ENCODE data around the gene AADACL2. TPM values are rescaled to one million over a fixed set of nuclear protein-coding genes. Genes with fewer than 3 reads are reported as not detected.

Gene AADACL2
- not detected in 5 replicates for total RNA-seq (2022; extraction: Qiagen RNA extraction)

GRCh38 chr3:151733613-151734012 is at the start of gene AADACL2:
AADACL2 (plus strand) TSS chr3:151733927; CDS start chr3:151734036, 109 bp downstream.

Other genes with a start within 250 kb of the AADACL2 start
- 16.4 to 19.6 TPM (median 17.9 TPM) in 5 replicates for gene AADAC, start 80.2 kb downstream of the AADACL2 start, total RNA-seq (2022; extraction: Qiagen RNA extraction)
- 0.05 to 0.14 TPM (median 0.13 TPM) in 5 replicates for gene SUCNR1, start 139.7 kb downstream of the AADACL2 start, total RNA-seq (2022; extraction: Qiagen RNA extraction)